HG03159 (cell line): ENCODE data around the gene CUL1.
"Not testable (repeated sequence)": the region's sequence is repeated elsewhere in the genome, so short reads cannot be mapped to it uniquely, and the experiment has no call there.

ENCODE experiments used
- ATAC-seq: cut with Tn5 transposase; IDR thresholded peaks from one replicate; pipeline ENCODE4 v1.9.1; 2021; ENCODE audit warnings: mild to moderate bottlenecking, moderate library complexity; ENCODE audit not compliant: unreplicated experiment

Gene CUL1

DNA sequence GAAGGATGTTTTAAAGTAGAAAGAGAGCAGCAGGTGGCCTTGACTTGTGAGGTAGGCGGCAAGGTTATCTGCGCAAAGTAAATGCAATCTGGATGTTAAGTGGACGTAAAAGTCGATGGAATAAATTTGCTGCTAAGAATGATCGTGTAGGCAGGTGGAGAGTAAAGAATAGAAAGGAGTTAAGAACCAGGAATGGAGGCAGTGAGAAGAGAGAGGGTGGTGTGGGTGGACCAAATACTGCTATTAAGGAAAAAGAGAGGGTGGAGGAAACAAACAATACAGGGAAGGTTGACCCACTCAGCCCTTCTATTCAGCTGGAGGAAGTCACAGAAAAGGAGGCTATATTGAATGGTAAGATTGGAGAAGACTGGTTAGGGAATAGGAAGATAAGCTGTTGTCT, 1.9 kb upstream of the CUL1 start:
- no peak for ATAC-seq

DNA sequence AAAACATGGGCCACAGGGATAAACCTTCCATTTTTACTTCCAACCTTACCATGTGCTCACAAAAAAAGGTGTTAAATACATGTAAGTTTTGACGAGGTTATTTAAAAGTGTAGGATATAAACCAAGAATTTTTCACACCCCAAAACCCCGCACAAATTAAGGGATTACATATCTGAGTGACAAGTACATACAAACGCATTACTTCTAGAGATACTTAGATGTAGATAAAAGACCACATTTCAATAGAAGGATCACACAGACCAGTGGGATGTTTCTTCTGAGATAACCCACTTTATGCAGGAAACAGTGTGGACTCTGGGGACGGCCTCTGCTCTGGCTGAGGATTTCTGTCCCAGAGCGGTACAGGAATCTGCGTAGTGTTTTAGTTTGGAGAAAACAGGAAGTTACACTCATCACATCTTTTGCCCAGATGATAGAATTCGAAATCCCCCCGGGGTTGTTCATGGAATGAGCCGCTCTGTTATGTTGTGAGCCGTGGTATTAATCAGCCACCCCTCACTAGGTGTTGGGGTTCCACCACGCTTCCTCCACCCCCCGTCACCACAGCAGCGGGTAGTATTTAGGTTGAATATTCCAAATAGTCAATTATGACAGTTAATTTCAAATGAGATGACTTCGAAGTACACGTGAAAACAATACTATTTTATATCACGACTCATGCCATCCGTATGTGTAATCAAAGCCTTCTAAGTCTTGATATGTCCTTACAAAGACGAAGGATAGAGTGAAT, 1.3 kb upstream of the CUL1 start:
- no peak for ATAC-seq

DNA sequence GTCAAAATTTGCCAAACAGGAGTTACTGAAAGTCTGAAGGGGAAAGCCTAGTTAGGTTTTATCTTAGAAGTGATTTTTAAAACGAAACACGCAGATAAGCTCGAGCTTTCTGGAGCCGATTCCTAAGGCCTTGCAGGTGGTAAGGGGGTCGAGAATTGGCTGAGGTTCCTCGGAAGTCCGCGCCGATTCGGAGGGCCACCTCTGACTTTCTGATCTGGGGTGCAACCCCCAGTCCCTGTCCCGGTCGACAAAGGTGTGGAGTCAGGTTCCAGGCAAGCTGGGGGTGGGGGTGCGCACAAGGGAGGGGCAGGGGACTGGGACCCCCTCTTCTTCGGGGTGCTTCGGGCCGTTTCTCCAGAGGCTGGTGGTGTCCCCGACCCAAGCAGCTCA, 701 bp upstream of the CUL1 start:
- ATAC-seq, result peak; percentile 8

DNA sequence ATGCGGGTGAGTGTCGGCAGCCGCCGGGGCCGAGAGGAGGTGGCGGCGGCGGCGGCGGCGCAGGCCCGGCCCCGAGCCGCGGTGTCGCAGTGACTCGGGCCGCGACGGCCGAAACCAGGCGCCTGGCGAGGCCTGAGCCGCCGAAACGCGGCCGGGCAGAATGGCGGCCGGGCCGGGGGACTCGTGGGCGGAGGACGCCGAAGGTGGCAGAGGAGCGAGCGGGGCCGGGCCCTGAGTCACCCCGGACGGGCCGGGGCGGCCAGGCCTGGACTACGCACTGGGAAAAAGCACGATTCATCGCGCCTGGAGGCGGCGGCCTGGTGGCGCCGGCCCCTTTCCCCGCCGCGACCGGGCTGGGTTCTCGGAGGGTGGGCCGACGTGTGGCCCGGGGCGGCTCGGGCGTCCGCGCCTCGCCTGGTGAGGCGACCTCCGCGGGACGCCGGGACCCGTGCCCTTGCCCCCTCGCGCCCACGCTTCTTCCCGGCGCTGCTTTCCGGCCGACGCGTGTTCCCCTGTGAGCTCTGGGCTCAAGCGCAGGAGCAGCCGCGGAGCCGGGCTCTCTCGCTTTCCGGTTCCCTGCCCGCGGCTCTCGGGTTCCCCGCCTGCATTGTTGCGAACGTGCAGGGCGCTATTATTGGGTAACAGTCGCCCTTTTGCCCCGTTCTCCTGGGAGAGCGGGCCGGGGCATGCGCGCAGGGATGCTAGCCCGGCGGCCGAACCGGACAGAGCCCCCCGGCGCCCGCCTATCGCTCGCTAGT, 500 bp downstream of the CUL1 start:
- peak; percentile 39 for ATAC-seq

DNA sequence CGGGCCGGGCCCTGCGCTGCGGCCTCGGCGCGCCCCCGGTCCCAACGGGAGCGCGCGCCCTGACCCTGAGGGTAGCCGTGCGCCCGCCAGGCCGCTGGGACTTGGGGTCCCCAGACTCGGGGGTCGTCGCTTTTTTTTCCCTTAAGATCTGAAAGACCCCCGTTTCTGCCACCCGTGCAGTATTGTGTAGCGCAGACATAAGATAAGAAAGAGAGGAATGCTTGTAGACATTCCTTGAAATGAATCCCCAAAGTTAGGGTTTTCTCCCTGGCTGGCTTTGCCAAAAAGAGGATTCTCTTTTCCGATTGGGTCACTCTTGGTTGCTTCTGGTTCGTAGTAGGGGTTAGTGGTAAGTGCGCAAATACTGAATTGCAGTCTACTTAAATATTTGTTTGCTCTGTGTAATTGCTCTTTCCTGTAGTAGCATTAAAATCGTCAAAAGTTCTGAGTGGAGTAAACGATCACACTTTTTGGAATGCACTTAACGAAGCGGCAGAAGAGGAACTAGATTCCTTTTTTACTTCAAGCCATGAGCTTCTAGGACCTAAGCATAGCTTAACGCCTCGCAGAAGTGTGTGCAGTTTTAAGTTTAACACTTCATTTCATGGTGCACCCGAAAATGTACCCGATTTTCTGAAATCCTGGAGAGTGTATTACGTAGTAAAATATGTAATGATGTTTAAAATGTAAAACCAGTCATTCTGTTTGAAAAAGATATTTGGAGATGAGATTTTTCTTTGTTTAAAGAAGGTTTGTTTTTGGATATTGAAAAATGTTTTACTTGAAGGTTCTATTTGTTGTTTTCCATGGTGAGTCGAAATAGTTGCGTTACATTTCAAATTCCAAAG, 1.3 kb downstream of the CUL1 start:
- no peak for ATAC-seq

DNA sequence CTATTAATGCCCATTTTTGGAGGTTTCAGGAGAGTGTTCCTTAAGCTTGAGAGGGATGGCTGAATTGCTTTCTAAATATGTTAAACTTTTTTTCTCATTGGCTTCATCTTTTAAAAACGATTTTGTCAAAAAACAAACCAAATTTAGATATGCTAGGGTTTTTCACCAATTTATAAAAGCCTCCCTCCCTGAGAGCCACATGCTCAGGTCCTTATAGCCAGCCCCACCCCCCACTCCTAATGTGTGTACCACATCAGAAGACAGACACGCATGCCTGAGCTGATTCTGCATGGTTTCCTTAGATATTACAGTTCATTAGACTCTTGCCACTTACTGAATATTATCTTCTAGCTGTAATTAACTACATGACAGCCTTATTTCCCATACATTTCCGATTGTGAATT, 2.0 kb downstream of the CUL1 start:
- ATAC-seq, result no peak

DNA sequence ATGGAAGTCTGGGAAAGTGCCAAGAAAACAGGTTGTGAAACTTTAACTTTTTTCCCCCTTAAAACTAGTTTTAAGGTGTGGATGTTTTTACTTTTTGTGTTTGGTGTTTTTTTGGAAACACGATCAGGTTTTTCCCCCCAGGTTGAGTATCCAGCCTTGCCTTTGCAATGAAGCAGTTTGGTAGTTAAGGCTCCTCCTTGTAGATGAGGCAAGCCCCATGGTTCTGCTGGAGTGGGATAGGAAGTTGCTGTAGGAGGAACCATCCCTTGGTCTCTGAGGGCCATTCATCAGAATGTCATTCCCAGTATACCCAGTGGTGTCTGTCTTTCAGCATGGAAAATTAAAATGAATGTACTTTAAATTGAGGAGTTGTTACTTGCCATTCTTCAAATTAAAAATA, 2.7 kb downstream of the CUL1 start:
- ATAC-seq, result no peak

DNA sequence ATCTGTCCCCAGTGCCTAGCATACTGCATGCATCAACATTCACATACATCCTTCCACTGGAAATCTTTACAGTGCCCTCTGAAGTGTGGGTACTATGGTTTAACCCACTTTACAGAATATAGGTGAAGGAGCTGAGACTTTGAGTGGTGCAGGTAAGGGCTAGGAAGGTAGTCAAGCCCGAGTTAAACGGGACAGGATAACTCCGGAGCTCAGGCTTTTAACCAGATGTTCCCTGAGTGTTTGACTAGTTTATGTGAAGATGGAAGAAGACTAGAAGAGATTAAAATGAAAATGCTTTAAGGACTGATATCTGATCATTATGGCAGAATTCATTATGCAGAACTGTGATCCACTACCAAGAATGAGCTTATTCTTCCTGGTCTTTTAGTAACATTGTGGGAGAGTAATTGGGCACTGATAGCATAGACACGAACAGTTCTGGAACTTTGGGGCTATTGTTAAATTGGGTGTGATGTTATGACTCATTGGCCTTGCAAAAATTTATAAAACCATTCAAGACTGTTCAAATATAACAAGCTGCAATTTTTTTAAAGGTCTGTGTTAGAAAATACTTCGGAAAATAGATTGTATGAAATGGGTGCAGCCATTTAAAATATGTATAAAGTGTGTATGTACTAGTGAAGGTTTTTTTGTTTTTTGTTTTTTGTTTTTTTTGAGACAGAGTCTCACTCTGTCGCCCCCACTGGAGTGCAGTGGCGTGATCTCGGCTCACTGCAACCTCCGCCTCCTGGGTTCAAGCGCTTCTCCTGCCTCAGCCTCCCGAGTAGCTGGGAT, 4.4 kb downstream of the CUL1 start:
- no peak for ATAC-seq

DNA sequence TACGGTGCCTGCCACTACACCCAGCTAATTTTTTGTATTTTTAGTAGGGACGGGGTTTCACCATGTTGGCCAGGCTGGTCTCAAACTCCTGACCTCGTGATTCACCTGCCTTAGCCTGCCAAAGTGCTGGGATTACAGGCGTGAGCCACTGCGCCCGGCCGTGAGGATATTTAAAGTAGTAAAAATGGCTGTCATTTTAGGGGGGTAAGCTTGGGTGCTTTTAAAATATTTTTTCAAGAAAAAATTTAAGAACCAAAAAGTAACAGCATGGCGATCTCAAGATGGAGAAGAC, 4.9 kb downstream of the CUL1 start:
- ATAC-seq, result not testable (repeated sequence)

DNA sequence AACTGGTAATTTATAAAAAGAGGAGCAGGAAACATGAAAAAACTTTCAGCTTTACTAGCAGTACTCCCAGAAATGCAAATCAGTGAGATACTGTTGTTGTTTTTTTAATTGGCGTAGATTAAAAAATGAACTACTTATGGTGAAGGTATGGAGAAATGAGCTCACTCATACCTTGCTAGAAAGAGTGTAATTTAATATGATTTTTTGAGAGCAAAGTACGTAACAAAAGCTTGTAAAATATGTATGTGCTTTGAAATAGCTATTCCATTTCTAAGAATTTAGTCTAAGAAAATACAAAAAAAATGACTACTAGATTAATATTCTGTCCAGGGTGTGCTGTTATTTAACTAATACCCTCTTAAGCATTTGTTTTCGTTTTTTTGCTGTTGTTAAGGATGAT, 5.5 kb downstream of the CUL1 start:
- ATAC-seq, result no peak

DNA sequence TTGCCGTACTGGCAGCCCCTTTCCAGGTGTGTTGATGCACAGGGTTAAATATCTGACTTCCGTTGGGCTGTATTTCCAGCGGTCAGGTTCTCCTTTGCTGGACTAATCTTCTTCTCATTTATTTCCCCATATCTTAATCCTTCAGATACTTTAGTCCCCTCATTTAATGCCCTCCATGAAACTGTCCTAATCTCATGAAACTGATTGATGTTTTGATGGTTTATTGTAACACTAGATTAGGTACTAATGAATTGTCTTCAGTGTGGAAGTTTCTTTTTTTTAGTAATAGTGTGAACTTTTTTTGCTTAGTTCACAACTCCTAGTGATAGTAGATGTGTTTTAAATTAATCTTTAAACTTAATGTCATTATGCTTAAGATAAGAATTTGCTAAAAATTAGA, 6.3 kb downstream of the CUL1 start:
- ATAC-seq, result no peak

DNA sequence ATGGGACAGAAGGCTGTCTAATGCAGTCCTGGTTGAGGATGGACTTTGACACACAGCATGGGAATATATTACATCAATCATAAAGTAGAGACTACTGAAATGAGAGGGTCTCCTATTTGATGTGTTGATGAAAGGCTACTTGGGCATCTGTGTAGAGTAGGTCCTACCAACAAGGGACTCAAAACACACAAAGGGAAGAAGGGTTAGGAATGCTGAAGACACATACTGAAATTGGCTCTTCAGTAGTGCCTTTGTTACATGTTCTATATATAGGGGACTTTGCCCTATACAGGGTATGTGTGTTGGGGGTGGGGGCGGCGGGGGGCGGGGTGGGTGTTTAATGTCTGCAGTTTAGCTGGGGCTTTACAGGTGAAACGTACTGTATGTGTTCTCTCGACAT, 7.7 kb downstream of the CUL1 start:
- no peak for ATAC-seq

DNA sequence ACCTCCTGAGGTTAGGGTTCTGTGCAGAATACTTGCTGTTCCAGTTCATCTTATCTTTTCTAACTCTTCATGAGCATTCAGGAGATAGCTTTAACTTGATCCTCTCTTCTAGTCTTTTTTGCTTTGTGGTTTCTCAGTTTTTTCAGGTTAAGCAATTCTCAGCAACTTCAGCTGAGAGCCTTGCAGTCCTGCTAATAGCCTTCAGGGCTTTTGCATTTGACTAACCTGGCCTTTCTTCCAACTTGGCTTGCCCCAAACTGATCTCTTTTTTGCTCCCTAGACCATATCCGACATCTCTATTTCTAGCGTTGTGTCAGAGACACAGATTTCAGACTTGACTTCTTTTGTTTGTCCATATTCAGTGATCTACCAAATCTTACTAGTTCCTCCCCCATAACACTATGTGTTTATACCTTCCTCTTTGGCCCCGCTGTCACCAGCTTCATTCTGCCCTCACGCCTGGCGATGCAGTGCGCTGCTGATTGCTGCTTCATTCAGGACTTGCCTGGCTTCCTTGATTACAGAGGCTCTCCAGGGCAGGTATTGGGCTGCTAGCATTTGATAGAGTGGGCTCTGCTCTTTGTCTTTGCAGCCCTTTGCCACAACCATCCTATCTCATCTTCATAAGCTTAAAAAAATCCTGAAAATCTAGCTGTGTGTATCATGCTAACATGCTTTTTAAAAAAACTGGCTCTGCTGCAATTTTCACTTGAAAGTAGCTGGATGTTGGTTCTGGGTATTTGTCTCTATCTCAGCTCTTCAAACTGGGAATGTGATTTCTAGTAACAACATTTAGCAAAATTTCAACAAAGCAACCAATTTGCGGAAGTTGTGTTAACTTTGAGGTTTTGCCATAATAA, 9.6 kb downstream of the CUL1 start:
- no peak for ATAC-seq

DNA sequence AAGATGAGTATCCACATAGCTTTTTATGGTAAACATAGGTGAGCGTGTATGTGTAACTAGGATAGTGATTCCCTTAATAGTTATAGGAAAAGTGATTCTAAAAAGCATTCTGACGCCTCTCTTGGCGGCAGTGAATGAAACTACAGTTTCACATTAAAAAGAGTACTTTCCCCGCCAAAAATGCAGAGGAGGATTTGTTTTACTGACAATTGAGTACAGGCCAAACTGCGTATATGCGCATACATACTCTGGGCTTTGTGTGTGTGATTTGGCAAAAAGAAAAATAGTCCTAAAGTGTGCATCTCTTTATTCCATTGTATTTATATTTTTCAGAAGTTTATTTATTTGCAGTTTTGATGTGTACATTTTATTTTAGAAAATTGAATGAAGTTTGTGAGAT, 10.3 kb downstream of the CUL1 start:
- no peak for ATAC-seq

DNA sequence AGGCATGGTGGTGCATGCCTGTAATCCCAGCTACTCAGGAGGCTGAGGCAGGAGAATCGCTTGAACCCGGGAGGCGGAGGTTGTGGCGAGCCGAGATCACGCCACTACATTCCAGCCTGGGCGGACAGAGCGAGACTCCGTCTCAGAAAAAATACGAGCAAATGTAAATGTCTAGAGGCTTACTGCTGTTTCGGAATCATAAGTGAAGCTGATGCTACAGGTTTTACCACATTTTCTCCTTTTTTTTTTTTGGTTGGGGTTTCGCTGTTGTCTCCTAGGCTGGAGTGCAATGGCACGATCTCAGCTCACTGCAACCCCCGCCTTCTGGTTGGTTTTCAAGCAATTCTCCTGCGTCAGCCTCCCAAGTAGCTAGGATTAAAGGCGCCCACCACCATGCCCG, 11.7 kb downstream of the CUL1 start:
- not testable (repeated sequence) for ATAC-seq

DNA sequence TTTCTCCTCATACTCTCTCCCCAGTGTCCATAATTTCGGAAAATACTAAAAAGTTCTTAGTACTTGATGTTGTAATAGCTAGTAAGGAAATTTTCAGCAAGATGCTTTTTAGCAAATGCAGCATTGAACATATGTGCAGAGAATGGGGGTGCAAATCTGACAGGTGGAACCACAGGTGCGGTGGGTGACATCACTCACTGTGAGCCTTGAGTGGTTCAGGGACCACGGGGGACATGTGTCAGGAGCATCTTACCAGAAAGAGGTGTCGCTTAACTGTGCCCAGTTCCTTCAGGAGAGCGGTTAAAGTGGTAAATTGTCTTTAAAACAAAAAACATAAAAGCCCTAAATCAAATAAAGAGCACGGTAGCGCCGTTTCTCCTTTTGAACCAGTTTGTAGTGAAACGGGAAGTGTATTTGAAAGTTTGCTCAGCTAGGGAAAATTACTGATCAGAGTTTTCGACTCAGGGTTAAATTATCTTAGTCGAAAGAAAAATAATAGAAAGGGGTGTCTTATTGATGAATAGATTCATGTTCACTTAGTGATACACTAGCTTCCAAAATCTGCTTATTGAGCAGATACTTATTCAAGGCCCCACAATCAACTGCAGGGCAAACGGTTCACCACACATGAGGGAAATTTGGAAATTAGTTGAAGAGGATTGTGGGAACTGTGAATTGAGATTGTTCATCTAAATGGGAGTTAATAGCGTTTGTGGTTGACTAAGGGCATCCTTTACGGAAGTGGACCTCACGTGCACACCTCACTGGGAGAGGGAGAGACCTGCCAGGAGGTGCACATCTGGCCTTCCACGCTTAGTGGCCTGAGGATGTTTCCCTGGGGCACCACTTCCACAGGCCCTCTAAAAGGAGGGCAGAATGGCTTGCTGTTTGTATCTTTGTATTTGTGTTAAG, 12.7 kb downstream of the CUL1 start:
- peak; percentile 56 for ATAC-seq

DNA sequence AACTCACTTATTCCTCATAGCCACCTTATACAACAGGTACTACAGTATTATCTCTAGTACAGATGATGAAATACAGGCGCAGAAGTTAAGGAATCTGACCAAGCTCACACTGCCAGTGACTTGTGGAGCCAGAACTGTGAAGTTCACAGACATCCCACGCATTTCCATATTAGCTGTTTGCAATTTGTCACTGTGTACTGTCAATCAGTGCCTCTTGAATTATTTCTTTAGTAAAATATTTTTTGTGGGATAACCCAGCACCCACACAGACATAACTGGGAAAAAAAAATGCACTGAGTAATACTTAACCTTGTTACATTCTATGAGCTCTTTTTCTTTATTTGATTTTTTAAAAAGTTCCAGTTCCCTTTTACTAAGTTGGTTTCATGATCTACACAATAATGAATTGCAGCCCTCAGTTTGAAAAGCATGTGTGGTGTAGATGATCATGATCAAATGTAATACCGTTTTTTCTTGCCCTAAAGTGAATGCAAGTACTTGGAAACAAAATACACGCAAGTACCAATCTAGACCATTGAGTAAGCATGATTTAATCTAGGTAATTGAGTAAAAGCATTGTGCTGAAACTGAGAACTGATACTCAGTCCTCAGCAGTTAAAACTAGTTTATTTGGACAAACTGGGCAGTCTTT, 14.1 kb downstream of the CUL1 start:
- peak; percentile 60 for ATAC-seq

DNA sequence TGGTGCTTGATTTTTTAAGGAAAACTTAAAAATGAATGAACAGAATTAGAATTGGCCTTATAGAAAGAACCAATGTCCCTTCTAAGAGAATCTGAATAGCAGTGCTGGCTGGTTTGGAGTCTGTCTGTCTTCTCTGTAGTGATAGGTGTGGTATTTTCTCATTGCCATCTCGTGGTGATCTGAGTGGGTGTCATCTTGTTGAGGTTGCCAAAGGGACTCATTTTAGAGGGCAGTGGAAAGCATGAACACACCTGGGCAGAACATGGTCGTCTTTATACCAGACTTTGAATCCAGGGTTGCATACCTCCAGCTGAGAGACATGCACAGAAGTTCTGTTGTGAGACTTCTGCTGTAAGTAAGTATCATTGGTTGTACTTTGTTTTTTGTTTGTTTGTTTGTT, 15.8 kb downstream of the CUL1 start:
- ATAC-seq, result no peak

DNA sequence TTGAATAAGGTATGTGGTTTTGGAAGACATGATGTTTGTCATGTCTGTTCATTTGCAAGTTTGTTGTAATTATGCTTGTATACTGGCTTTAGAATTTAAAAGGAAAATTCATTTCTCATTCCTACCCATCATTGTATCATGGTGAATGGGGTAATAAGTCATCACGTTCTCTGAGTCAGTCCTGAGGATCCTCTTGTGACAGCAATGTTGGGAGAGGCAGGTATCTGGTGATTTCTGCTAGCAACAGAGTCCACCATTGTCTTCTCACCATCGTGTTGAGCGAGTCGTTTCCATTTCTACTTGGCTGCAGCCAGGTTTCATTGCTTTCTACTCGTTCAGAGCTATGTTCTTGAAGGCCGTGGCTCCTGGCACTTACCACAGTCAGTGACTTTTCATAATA, 16.3 kb downstream of the CUL1 start:
- ATAC-seq, result no peak
